GM18507 (cell line): ENCODE measurements around the gene CCDC27.
"Not testable (repeated sequence)": the region's sequence is repeated elsewhere in the genome, so short reads cannot be mapped to it uniquely, and the experiment has no call there.

Source experiments
- DNase-seq: peaks from one replicate; pipeline ENCODE4 v3.0.0; 2011; ENCODE audit warnings: low read depth; ENCODE audit not compliant: insufficient read length; ENCODE audit errors: extremely low spot score
- FAIRE-seq: peaks from 2 replicates; lab custom pipeline; 2011; peaks lifted over from hg19 to GRCh38; lab: Jason Lieb, UNC

Gene CCDC27

GRCh38 chr1:3785456-3786157 is 33.4 kb downstream of the CCDC27 start:
- no peak for FAIRE-seq

GRCh38 chr1:3786468-3787348 is 34.5 kb downstream of the CCDC27 start:
- FAIRE-seq, result no peak
- DNase-seq, result no peak

More at GRCh38 chr1:3785456-3786157, 33.4 kb downstream of the CCDC27 start:
- DNase-seq, result no peak

DNA sequence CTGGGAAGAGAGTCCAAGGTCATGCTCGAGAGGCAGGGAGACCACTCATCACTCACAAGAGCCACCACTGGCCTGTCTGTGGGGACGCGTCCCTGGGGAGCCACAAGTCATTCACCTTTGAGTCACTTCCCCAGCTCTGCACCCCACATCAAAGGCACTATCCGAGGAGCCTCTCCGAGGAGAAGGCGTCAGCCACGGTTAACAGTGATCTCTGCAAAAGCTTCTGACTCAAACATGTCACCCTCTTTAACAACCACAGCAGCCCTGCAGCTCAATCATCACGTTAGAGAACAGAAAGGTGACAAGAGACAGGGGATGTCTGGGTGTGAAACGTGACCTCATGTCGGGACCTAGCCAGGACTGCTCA is 35.1 kb downstream of the CCDC27 start:
- DNase-seq (no peak), FAIRE-seq (no peak)

DNA sequence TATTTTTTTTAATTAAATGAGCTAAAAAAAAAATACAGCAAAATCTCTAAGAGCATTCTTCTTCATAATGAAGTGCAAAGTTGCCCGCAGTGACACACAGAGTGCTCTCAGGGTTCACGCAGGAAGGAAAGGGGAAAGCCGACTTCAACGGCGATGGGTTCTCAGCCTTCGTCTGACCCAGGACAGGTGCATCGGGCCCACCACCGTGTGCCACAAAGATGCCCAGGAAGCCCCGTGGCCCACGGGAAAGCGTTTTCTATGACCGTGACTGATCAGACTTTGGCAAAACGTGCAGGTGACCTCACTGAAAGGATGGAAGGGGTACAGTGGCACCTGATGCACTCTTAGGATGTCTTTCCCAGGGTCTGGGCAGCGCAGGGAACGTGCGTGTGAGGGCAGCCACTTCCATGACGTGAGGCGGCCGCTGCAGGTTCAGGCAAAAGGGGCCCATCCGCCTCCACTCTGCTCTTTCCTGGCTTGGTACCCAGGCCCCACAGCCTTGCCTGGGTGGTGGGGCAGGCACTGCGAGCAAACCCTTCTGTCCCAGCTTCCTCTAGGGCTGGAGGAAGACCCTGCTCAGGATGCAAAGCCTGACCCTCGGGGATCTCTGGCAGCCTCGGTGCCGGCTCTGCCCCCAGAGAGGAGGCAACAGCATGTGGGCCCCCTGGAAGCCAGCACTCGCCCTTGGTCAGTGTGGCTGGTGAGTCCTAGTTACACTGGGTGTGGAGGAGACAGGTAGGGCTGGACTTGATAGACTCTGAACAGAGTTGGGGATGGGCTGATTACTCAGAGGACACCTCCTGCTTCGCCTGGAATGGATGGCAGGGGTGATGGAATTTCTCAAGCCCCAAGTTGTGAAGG is 35.7 kb downstream of the CCDC27 start:
- no peak for FAIRE-seq

DNA sequence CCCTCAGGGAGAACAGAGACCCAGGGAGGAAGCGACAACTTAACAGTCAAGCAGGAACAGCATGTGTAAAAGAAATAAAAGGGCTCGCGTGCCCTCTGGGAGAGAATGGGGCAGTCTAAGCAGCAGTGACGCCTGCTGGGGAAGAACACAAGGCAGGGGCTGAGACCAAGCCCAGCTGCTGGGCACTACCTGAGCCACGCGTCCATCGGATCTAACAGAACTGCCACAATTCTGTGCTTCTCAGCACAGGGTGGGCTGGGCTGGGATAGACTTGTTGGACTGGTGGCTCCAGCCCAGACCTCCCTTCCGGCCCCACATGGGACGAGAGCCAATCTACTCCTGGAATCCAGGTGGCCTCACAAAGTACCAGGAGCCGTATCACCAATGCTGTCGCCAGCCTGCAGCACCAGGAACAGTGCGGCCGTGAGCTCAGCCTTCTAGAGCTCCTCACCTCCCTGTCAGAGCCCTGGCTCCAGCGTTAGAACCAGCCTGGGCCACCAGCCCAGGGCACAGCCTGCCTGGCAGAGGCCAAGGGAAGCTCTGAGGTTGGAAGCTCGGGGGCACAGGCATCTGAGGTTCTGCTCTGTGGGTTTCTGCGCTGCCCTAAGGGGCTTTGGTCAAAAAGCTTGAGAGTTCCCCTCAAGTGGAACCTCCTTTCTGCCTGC is 36.6 kb downstream of the CCDC27 start:
- FAIRE-seq (no peak), DNase-seq (no peak)

More for the DNA sequence above, 35.7 kb downstream of the CCDC27 start:
- DNase-seq, result no peak

DNA sequence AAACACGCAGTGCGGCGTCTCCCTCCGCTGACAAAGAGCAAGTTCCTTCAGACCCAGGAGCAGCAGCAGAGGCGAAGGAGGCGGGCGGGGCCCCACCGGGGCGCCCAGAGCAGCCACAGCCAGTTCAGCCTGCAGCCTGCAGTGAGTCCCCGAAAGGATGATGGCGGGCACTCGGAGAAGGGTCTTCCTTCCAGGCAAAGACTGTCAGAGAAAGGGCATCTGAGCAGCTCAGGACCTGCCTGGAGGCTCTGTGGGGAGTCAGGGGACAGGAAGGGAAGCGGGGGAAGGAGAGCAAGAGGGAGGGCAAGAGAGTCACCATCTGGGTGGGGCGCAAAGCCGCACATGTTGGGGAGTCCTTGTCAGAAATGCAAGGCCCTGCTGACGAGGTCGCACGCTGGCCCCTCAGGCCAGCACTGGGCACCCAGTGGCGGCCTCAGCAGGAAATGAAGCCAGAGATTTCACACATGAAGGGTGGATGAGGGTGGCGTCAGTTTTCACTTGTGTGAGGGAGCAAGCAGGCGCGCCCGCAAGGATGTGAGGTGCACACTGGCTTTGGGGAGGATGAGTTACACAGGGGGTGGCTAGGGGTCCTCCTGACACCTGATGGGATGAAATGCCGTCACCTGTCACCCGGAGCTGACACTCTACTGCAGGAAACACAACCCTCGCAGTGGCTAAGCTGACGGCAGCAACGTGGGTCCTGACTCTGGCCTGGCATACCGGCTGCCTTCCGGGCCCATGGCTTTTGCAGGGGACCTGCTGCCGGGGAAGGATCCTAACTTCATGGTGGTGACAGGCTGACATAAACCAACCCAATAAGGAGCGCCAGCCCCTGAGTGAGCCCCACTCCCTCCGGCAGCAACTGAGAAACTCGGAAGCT is 37.4 kb downstream of the CCDC27 start:
- FAIRE-seq (no peak), DNase-seq (no peak)

- no peak for DNase-seq
- FAIRE-seq, result no peak
Measured at GRCh38 chr1:3790500-3790923, 38.3 kb downstream of the CCDC27 start.

- FAIRE-seq, result no peak
- no peak for DNase-seq
Measured at GRCh38 chr1:3790952-3791351, 38.7 kb downstream of the CCDC27 start.

DNA sequence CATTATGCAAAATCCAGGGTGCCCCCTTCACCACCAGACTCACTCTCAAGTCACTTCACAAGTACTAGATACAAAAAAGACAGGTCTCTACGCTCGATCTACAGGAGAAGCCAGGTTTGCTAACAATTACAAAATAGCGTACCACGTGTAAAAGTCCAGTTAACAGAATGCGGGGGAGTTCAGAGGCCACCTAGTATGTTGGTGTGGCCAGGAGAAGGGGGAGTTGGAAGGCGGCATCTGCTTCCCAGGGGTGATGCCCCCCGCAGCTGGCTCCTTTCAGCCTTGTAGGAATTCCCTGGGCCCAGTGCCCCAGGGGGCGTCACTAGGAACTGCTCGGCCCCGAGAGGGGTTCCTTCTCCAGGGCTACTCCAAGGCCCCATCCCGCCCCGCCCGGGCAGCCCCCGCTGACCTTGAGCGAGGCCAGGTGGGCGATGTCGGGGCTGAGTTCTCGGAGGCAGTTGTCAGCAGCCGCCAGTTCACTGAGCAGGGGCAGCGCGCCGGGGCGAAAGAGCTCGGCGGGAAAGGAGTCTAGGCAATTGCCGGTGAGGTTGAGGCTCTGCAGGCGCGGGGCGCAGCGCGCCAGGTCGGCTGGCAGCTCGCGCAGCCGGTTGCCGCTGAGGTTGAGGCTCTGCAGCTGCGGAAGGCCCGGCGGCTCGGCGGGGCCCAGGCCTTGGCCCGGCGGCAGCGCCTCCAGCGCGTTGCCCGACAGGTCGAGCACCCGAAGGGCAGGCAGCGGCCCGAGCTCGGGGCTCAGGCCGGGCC is 43.4 kb downstream of the CCDC27 start:
- DNase-seq (no peak), FAIRE-seq (no peak)

DNA sequence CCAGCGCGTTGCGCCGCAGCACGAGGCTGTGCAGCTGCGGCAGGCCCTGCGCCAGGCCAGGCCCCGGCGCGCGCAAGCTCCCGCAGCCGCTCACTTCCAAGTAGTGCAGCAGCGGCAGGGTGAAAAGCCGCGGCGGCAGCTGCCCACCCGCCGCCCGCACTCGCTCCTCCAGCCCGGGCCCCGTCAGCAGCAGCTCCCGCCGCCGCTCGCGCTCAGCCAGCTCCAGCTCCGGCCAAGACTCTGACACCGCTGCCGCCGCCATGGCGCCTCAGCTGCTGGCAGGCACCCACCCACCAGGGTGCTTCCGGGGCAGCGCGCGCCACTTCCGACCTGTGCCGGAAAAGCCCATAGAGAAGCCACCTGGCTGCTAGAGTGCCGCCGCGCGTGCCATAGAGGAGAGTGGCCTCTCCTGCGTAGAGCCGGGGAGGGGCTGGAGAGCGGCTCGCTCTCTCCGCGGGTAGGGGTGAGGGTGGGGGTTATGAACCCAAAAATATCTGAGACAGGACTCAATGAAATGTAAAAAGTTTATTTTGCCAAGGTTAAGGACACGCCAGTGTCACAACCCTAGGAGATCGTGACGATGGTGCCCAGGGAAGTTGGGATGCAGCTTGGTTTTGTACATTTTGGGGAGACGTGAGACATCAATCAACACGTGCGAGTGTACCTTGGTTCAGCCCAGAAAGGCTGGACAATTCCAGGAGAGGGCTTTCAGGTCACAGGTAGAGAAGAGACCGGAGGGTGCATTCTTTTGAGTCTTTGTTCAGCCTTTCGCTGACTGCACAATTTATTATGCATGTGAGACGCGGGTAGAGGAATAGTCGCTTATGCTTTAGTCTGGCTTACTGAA is 44.2 kb downstream of the CCDC27 start, which contains the start of gene LRRC47:
Gene LRRC47 (minus strand): TSS at position 284 of the 847 bp plus-strand sequence. CDS start 22 bp downstream, at position 262.
- FAIRE-seq (peak; percentile 93), DNase-seq (peak; percentile 96)

DNA sequence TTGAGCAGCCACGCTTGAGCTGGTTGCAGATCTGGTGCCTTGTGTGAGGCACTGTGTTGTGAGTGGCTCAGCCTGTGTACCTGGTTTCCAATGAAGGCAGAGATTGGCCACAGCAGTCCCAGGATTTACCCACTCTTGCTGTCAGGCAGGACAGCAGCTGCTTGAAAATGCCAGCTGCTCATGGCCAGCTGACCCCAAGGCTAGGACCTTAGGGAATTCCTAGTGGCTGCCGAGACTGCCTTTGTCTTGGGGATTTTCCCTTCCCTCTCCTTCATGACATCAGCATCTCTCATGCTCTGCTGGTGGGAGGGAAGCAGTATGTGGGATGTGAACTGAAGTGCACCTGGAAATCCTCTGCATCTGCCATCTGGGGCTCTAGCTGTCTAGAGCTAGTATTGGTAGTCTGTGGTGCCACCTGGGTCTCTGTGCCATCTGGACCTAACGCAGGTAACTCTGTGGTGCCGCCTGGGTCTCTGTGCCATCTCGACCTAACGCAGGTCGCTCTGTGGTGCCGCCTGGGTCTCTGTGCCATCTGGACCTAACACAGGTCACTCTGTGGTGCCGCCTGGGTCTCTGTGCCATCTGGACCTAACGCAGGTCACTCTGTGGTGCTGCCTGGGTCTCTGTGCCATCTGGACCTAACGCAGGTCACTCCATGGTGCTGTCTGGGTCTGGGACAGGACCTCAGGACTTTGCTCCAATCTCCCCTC is 47.9 kb downstream of the CCDC27 start:
- FAIRE-seq (no peak), DNase-seq (no peak)

DNA sequence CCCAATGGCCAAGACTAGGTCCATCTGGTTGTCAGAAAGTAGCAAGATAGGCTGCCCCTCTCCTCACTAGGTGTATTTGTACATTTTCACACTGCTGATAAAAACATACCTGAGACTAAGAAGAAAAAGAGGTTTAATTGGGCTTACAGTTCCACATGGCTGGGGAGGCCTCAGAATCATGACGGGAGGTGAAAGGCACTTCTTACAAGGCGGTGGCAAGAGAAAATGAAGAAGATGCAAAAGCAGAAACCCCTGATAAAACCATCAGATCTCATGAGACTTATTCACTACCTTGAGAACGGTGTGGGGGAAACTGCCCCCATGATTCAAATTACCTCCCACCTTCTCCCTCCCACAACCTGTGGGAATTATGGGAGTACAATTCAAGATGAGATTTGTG is 48.5 kb downstream of the CCDC27 start:
- DNase-seq, FAIRE-seq: not testable (repeated sequence)

- DNase-seq, result no peak
- FAIRE-seq, result no peak
Measured at GRCh38 chr1:3803905-3804626, 51.8 kb downstream of the CCDC27 start.

DNA sequence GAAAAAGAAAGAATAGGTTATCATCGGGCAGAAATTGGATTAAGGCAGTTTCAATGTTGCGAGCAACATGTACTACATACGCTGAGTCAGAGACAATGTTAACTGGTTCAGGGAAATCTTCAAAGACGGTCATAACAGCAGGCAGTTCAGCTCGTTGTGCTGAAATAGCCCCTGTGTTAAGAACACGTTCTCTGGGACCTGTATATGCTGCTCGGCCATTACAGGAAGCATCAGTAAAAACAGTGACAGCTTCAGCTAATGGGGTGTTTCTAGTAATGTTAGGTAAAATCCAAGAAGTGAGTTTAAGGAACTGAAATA is 52.3 kb downstream of the CCDC27 start:
- not testable (repeated sequence) for DNase-seq
- FAIRE-seq, result peak; percentile 18

- FAIRE-seq, result no peak
- DNase-seq, result no peak
Measured at GRCh38 chr1:3805038-3805437, 52.8 kb downstream of the CCDC27 start.

DNA sequence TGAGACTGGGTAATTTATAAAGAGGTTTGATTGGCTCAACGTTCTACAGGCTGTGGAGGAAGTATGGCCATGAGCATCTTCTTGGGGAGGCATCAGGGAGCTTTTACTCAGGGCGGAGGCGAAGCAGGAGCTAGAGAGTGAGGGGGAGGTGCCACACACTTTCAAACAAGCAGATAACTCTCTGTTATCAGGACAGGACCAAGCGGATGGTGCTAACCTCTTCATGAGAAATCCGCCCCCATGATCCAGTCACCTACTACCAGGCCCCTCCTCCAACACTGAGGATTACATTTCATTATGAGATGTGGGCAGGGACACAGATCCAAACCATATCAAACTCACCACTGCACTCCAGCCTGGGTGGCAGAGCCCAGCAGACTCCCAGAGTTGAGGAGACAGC is 55.5 kb downstream of the CCDC27 start:
- DNase-seq (no peak), FAIRE-seq (no peak)
